Measurements from ENCODE around the gene LY6G5C.

LY6G5C gene

DNA sequence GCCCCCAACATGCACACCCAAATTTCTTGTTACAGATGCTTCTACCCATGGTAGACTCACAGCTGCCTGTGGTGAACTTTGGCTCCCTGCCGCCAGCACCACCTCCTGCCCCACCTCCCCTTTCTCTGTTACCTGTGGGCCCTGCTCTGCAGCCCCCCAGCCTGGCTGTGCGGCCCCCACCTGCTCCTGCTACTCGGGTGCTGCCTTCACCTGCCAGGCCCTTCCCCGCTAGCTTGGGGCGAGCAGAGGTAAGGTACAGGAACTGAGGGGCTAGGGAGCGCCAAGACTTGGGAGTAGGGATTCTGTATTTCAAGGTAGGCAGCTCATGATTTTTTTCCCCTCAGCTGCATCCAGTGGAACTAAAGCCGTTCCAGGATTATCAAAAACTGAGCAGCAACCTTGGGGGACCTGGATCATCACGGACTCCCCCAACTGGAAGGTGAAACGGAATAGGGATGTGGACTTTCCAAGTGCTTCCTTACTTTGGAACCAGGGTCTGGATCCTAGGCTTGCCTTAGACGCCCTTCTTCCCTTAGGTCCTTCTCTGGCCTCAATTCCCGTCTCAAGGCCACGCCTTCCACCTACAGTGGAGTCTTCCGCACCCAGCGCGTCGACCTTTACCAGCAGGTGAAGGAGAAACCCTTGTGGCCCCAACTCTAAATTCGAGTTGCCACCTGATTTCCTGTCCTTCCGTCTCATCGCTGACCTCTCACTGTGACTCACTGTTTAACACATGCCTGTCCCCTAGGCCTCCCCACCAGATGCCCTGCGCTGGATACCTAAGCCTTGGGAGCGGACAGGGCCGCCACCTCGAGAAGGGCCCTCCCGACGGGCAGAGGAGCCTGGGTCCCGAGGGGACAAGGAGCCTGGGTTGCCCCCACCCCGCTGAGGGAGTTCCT, 43.9 kb downstream of the LY6G5C start:
- no peak for DNase-seq

DNA sequence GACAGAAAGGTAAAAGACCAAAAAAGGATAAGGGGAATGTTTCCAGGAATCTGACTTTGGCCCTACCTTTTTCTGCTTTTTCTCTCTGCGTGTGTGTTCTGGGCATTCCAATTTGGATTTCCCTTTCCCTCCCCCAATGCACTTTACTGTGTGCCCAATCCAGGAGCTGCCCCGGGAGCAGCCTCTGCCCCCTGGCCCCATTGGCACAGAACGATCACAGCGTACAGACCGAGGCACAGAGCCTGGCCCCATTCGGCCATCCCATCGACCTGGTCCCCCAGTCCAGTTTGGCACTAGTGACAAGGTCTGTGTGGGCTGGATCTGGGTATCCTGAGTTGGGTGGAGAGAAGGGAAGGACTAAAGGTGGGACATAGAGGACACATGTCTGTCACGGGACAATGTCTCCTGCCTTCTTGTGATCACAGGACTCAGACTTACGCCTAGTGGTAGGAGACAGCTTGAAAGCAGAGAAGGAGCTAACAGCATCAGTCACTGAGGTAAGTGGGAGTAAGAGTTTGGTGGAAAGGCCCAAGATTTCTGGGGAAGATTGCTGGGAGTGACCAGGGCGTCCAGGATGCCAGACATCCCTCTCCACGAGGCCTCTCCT, 45.8 kb downstream of the LY6G5C start:
- DNase-seq = no peak

DNA sequence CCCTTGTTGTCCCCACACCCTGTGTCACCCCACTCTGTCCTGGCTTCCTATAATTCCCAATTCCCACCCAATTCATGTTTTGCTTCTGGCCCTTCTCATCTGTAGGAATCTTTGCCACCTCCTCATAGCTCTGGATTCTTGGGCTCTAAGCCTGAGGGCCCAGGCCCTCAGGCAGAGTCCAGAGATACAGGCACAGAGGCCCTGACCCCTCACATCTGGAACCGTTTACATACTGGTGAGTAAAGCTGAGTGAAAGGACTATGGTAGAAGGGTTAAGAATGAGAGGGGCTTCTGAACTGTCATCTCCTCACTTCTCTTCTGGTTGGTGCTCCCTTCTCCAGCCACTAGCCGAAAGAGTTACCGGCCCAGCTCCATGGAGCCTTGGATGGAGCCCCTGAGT, 46.7 kb downstream of the LY6G5C start:
- no peak for DNase-seq

DNA sequence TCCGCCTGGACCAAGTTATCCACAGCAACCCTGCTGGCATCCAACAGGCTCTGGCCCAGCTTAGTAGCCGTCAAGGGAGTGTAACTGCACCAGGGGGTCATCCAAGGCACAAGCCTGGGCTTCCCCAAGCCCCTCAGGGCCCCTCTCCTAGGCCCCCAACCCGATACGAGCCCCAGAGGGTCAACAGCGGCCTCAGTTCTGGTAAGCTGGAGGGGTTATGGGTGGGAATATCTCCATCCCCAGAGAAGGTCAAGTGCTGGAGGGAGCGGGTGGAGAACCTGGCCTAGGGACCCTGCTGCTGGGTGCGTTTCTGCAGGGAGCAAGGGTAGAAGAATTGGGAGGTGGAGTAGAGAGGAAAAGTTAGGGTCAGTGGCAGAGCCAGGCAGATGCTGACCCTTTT, 47.4 kb downstream of the LY6G5C start:
- DNase-seq = no peak

DNA sequence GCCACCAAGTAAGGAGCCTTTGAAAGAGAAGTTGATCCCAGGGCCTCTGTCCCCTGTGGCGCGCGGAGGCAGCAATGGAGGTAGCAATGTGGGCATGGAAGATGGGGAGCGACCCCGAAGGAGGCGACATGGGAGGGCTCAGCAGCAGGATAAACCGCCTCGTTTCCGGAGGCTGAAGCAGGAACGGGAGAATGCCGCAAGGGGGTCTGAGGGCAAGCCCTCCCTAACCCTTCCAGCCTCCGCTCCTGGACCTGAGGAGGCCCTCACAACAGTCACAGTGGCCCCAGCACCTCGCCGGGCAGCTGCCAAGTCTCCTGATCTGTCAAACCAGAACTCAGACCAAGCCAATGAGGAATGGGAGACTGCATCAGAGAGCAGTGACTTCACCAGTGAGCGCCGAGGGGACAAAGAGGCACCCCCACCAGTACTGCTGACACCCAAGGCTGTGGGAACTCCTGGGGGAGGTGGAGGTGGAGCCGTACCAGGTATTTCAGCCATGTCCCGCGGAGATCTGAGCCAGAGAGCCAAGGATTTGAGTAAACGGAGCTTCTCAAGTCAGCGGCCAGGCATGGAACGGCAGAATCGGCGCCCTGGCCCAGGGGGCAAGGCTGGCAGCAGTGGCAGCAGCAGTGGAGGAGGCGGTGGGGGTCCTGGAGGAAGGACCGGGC, 48.5 kb downstream of the LY6G5C start:
- DNase-seq = no peak

DNA sequence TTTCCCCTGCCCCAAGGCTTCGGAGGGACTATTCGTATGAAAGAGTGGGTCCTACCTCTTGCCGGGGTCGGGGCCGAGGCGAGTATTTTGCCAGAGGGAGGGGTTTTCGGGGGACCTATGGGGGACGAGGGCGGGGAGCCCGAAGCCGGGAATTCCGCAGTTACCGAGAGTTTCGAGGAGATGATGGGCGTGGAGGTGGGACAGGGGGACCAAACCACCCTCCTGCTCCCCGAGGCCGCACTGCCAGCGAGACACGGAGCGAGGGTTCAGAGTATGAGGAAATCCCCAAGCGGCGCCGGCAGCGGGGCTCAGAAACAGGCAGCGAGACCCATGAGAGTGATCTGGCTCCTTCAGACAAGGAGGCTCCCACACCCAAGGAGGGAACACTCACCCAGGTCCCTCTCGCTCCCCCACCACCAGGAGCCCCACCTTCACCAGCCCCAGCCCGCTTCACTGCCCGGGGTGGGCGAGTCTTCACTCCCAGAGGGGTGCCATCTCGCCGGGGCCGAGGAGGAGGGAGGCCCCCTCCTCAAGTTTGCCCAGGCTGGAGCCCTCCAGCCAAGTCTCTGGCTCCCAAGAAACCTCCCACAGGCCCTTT, 49.1 kb downstream of the LY6G5C start:
- DNase-seq = no peak

DNA sequence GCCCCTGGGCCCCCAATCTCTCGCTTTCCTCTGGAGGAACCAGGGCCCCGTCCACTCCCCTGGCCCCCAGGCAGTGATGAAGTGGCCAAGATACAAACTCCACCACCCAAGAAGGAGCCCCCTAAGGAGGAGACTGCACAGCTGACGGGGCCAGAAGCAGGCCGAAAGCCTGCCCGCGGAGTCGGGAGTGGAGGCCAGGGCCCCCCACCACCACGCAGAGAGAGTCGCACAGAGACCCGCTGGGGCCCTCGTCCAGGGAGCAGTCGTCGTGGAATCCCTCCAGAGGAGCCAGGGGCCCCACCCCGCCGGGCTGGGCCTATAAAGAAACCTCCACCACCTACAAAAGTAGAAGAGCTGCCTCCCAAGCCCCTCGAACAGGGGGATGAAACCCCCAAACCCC, 49.7 kb downstream of the LY6G5C start:
- no peak for DNase-seq

DNA sequence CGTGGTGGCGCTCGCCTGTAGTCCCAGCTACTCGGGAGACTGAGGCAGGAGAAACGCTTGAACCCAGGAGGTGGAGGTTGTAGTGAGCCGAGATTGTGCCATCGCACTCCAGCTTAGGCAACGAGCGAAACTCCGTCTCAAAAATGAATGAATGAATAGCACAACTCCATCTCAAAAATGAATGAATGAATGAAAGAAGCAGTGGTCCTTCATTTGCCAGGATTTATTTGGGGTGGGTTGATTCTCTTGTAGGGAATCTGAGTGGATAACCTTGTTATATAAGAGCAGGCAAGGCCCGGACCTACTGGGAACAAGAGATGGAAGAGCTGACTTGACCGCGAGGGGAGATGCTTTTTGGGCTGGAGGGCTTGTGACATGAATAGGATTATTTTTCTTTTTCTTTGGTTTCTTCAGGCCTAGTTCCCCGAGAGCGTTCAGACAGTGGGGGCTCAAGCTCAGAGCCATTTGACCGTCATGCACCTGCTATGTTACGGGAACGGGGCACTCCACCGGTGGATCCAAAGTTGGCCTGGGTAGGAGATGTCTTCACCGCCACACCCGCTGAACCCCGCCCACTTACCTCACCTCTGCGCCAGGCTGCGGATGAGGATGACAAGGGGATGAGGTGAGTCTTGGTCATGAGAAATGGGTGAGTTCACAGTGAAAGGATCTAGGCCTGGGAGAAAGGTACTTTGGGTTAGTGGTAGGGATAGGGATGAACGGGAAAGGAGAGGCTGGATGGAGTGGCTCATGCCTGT, 50.5 kb downstream of the LY6G5C start:
- no peak for DNase-seq

DNA sequence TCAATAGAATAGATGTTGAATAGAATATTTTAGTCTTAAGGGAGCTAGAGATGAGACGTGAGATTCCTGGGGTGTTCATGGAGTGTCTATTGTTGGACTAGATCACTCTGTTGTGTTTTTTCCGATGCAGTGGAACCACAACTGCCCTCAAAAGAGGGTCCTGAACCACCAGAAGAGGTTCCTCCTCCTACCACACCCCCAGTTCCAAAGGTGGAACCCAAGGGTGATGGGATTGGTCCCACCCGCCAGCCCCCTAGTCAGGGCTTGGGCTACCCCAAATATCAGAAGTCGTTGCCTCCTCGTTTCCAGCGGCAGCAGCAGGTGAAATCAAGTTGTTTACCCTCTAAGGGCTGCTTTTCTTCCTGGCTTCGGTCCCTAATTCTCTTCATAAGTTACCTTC, 51.9 kb downstream of the LY6G5C start:
- DNase-seq = no peak

DNA sequence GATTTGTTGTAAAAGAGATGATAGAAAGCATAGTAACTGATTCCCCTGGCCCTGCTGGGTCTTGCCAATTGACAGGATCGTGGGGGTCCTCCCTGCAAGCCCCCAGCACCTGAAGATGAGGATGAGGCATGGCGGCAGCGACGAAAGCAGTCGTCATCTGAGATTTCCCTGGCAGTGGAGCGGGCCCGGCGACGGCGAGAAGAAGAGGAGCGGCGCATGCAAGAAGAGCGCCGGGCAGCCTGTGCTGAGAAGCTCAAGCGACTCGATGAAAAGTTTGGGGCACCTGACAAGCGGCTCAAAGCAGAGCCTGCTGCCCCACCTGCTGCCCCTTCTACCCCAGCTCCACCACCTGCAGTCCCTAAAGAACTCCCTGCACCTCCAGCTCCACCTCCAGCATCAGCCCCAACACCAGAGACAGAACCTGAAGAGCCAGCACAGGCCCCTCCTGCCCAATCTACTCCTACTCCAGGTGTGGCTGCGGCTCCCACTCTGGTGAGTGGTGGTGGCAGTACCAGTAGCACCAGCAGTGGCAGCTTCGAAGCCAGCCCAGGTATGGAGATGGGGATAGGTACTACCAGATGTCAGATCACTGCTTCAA, 53.1 kb downstream of the LY6G5C start:
- no peak for DNase-seq

DNA sequence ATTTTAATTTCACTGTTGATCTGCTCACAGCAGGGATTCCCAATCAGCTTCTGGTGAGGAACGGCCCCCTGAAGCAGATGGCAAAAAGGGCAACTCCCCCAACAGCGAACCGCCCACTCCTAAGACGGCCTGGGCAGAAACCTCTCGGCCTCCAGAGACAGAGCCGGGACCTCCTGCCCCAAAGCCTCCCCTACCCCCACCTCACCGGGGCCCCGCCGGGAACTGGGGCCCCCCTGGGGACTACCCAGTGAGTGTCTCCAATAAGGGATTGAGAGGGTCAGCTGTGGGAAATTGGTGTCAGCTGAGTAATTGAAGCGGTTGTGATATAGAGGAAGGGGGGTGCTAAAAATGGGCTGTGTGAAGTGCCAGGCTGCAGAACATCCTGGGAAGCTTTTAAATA, 53.9 kb downstream of the LY6G5C start:
- no peak for DNase-seq

Data from stimulated activated CD8-positive, alpha-beta memory T cell treated with anti-CD3 and anti-CD28 coated beads, Interleukin-4, amount 100 ng/mL, for 48 hours (primary cell).